Measurements from ENCODE around the gene SUMO2. TPM values are rescaled to one million over a fixed set of nuclear protein-coding genes. Genes with fewer than 3 reads are reported as not detected.
A peak's percentile ranks its signal among the peaks of the same experiment; 100 is the strongest.

SUMO2 gene
- total and polyA plus RNA-seq, 9 donors = 75.7 to 504 (median 395) TPM

DNA sequence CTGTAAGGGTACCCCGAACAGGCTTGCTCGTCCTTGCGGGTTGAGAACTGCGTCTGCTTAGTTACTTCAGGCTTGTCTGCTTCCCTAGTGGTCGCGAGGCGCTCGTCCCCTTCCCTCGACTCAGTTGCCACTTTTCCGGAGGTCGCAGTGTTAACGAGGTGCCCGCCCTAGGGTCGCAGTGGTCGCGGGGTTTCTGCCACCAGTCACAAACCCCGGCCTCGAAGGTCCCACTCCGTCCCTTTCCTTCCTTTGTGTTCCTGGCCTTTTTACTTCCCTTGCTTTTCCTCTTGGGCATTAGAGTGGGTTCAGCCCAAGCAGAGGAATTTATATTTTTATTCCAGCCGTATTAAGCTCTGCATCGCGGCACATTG is 23.0 kb upstream of the SUMO2 start:
- TF ChIP-seq EP300 (IDR thresholded peaks at IDR 0.05) (no peak), POLR2A (IDR thresholded peaks at IDR 0.05) (no peak)
- TF ChIP-seq, protein P1, sequence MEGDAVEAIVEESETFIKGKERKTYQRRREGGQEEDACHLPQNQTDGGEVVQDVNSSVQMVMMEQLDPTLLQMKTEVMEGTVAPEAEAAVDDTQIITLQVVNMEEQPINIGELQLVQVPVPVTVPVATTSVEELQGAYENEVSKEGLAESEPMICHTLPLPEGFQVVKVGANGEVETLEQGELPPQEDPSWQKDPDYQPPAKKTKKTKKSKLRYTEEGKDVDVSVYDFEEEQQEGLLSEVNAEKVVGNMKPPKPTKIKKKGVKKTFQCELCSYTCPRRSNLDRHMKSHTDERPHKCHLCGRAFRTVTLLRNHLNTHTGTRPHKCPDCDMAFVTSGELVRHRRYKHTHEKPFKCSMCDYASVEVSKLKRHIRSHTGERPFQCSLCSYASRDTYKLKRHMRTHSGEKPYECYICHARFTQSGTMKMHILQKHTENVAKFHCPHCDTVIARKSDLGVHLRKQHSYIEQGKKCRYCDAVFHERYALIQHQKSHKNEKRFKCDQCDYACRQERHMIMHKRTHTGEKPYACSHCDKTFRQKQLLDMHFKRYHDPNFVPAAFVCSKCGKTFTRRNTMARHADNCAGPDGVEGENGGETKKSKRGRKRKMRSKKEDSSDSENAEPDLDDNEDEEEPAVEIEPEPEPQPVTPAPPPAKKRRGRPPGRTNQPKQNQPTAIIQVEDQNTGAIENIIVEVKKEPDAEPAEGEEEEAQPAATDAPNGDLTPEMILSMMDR (IDR thresholded peaks at IDR 0.05) = no peak
- WGBS, 3 donors = 0 to 1% (median 0%) methylated on average over 22 of the region's 22 CpGs

DNA sequence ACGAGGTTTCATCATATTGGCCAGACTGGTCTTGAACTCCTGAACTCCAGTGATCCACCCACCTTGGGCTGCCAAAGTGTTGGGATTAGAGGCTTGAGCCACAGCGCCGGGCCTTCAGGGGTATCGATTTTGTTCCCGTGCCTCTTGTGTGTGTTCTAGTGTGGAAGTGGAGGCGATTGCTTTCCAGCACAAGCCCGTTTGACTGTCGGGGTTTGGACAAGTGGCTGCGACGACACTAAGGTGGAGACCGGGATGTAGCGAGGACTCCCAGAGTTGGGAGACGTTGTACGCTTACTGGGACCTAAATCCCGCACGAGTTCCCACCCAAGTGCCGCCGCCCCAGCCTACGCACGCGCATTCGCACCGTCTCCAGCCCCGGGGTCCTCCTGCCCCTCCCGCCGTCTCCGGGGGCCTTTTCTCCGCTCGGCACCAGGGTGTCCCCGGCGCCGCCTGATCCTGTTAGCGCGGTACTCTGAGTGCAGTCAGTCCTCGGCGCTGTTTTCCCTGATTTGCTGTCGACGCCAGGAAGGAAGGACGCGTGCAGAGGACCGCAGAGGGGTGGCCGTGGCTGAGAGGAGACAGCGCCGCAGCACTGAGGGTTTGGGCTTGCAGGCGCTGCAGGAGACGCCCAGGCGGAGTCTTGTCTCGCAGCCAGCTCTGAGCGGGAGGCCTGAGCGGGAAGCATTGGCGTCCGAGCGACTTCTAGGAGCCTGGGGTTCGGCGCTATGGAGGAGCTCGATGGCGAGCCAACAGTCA is 22.5 kb upstream of the SUMO2 start, which contains the start of gene NUP85:
TSS of gene NUP85 (plus strand) at position 643 of the 756 bp plus-strand sequence. CDS start at position 726, 83 bp downstream.
- H3K9me3 ChIP-seq = no peaks in the 10 kb centered on the region
- H3K27me3 ChIP-seq = no peaks in the 10 kb centered on the region
- intact Hi-C loops (cut with DNase I) = loop anchor here in 3 of 4 donors (10.0 kb wide), 3 partner anchors 90 to 240 kb away; no protein-coding TSS in a partner anchor
- TF ChIP-seq, protein P1 (IDR thresholded peaks at IDR 0.05) = peak in 1 of 3 donors; percentile 28
- TF ChIP-seq EP300 (IDR thresholded peaks at IDR 0.05) = no peak
- peak; percentile 83 for TF ChIP-seq POLR2A (IDR thresholded peaks at IDR 0.05)
- H3K4me1 ChIP-seq (ENCODE audit: insufficient read depth) = peaks cover 4% of the 10 kb centered on the region
- peak within 1 kb of the TSS; percentile 87 for H3K4me3 ChIP-seq
- 0 to 1% (median 0%) methylated on average over 39 to 57 of the region's 57 CpGs for WGBS, 3 donors
- no peaks in the 10 kb centered on the region for H3K36me3 ChIP-seq
- peak; percentile 94 to 96 (median 95) for DNase-seq
- H3K27ac ChIP-seq = peak within 1 kb of the TSS; percentile 76 to 95

More for the DNA sequence above, 23.0 kb upstream of the SUMO2 start:
- Histone ChIP-seq H3K9me3 (no peaks in the 10 kb centered on the region), H3K36me3 (no peaks in the 10 kb centered on the region), H3K4me1 (ENCODE audit: insufficient read depth) (peaks cover 4% of the 10 kb centered on the region), H3K4me3 (peak overlapping the region; percentile 87), H3K27me3 (no peaks in the 10 kb centered on the region), H3K27ac (peak overlapping the region; percentile 76 to 95)
- DNase-seq = no peak
- intact Hi-C loops (cut with DNase I) = loop anchor here in 3 of 4 donors (10.0 kb wide), 3 partner anchors 91 to 241 kb away; no protein-coding TSS in a partner anchor

- TF ChIP-seq EP300 (IDR thresholded peaks at IDR 0.05) (no peak), POLR2A (IDR thresholded peaks at IDR 0.05) (no peak)
- TF ChIP-seq, protein P1 (IDR thresholded peaks at IDR 0.05) = no peak
- 87 to 94% (median 93%) methylated on average over 6 of the region's 6 CpGs for whole genome bisulfite sequencing, 3 donors
- H3K9me3 ChIP-seq = no peaks in the 10 kb centered on the region
Measured at GRCh38 chr17:75199886-75200618, 17.3 kb upstream of the SUMO2 start.

DNA sequence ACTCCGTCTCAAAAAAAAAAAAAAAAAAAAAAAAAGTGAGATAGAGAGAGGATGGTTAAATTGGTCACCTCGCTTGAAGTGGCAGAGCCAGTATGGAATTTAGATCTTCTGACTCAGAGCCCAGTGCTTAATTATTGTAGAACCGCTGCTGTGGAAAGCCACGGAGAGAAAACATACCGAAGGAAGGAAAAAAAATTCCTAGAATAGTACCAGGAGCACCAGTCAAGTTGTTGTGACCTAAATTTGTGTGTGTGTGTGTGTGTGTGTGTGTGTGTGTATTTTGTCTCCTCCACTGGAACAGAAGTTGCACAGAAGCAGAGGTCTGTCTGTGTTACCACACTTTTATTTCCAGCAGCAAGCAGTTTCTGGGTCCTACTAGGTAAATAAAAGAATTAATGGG is 12.1 kb upstream of the SUMO2 start:
- Histone ChIP-seq H3K27me3 (no peaks in the 10 kb centered on the region), H3K4me1 (ENCODE audit: insufficient read depth) (no peaks in the 10 kb centered on the region), H3K27ac (no peak overlapping the region), H3K4me3 (no peak overlapping the region), H3K9me3 (no peaks in the 10 kb centered on the region), H3K36me3 (no peaks in the 10 kb centered on the region)
- no peak for DNase-seq
- intact Hi-C loops (cut with DNase I) = loop anchor here in 1 of 4 donors (10.0 kb wide), 1 partner anchor 130 kb away; no protein-coding TSS in a partner anchor
- WGBS, 3 donors = 69 to 76% (median 70%) methylated on average over 4 of the region's 5 CpGs
- TF ChIP-seq POLR2A (IDR thresholded peaks at IDR 0.05) (no peak), EP300 (IDR thresholded peaks at IDR 0.05) (no peak)
- TF ChIP-seq, protein P1 (IDR thresholded peaks at IDR 0.05) = no peak

More at GRCh38 chr17:75199886-75200618, 17.3 kb upstream of the SUMO2 start:
- intact Hi-C loops (cut with DNase I) = loop anchor here (5.0 to 10.0 kb wide), 5 partner anchors 85 to 238 kb away; no protein-coding TSS in a partner anchor
- Histone ChIP-seq H3K4me1 (ENCODE audit: insufficient read depth) (peaks cover 4% of the 10 kb centered on the region), H3K27ac (no peak overlapping the region), H3K36me3 (no peaks in the 10 kb centered on the region), H3K27me3 (no peaks in the 10 kb centered on the region), H3K4me3 (no peak overlapping the region)
- DNase-seq = no peak

Measured in ovary (tissue), 9 donors.